B cell (primary cell): Measurements from ENCODE around the gene S1PR5.

Source experiments
- EZH2 ChIP-seq: IDR thresholded peaks from 2 replicates; pipeline ENCODE4 v1.6.1; 2012; ENCODE audit warnings: borderline replicate concordance, low read depth, mild to moderate bottlenecking, moderate library complexity, low read length; ENCODE audit not compliant: insufficient read depth, poor library complexity, severe bottlenecking
- TF ChIP-seq, protein P1 (sequence below): fragments of 200-600 bp; IDR thresholded peaks from one replicate; pipeline ENCODE4 v1.8.0; 2022; ENCODE audit warnings: antibody characterized with exemption, mild to moderate bottlenecking

GRCh38 chr19:10552510-10553053, 35.3 kb upstream of the S1PR5 start:
- TF ChIP-seq, protein P1, sequence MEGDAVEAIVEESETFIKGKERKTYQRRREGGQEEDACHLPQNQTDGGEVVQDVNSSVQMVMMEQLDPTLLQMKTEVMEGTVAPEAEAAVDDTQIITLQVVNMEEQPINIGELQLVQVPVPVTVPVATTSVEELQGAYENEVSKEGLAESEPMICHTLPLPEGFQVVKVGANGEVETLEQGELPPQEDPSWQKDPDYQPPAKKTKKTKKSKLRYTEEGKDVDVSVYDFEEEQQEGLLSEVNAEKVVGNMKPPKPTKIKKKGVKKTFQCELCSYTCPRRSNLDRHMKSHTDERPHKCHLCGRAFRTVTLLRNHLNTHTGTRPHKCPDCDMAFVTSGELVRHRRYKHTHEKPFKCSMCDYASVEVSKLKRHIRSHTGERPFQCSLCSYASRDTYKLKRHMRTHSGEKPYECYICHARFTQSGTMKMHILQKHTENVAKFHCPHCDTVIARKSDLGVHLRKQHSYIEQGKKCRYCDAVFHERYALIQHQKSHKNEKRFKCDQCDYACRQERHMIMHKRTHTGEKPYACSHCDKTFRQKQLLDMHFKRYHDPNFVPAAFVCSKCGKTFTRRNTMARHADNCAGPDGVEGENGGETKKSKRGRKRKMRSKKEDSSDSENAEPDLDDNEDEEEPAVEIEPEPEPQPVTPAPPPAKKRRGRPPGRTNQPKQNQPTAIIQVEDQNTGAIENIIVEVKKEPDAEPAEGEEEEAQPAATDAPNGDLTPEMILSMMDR, result no peak
- no peak for TF ChIP-seq EZH2
